Right atrium auricular region (tissue), 2 donors: ENCODE data around the gene HCFC1. TPM values are rescaled to one million over a fixed set of nuclear protein-coding genes. Genes with fewer than 3 reads are reported as not detected.
A peak's percentile ranks its signal among the peaks of the same experiment; 100 is the strongest.

ENCODE experiments used
- DNase-seq: peaks from one replicate; pipeline ENCODE4 v3.0.0-alpha.2; 2019; ENCODE audit warnings: low spot score
- H3K27ac ChIP-seq, 2 donors: fragments of 200-600 bp; sonication (generic); 1 replicate in 1 of 2; 2 replicates in 1 of 2; pipeline ENCODE4 v1.5.1; 2016 to 2019
- H3K27me3 ChIP-seq, 2 donors: fragments of 200-600 bp; sonication (generic); one replicate each; pipeline versions ENCODE4 v1.5.1 to v1.6.0; 2017 to 2019
- H3K36me3 ChIP-seq: fragments of 200-600 bp; sonication (generic); one replicate; pipeline ENCODE4 v1.5.1; 2016
- H3K4me1 ChIP-seq, 2 donors: fragments of 200-600 bp; sonication (generic); one replicate each; pipeline versions ENCODE4 v1.5.1 to v1.6.0; 2017 to 2019
- H3K4me3 ChIP-seq, 2 donors: fragments of 200-600 bp; sonication (generic); 1 replicate in 1 of 2; 2 replicates in 1 of 2; pipeline ENCODE4 v1.5.1; 2017 to 2019; ENCODE audit warnings: mild to moderate bottlenecking in 1 of 2, moderate library complexity in 1 of 2
- H3K9me3 ChIP-seq, 2 donors: fragments of 200-600 bp; sonication (generic); one replicate each; pipeline ENCODE4 v1.5.1; 2019
- CTCF ChIP-seq, 2 donors: fragments of 200-600 bp; sonication (generic); IDR thresholded peaks; one replicate each; pipeline ENCODE4 v1.5.1; 2019; ENCODE audit warnings: antibody characterized with exemption in 2 of 2
- total RNA-seq, 2 donors: library from RNA; depleted of rRNA; stranded (reverse); fragments of >200 nt; gene quantifications; one replicate each; pipeline ENCODE4 v1.1.0, GENCODE V29; 2016

The HCFC1 gene
- total RNA-seq, 2 donors from 2014 or later: 40.8 to 54.7 TPM

GRCh38 chrX:153905481-153906095 is 66.0 kb downstream of the HCFC1 start:
- Histone ChIP-seq H3K9me3 (no peaks in the 10 kb centered on the region), H3K4me1 (peaks cover 0 to 23% of the 10 kb centered on the region in 2 donors), H3K4me3 (peak overlapping the region; percentile 14 to 39), H3K27ac (no peak overlapping the region), H3K27me3 (peaks cover 0 to 3% of the 10 kb centered on the region in 2 donors), H3K36me3 (no peaks in the 10 kb centered on the region)
- TF ChIP-seq CTCF (IDR thresholded peaks at IDR 0.05): no peak
- no peak for DNase-seq

- Histone ChIP-seq H3K4me1 (peaks cover 0 to 23% of the 10 kb centered on the region in 2 donors), H3K9me3 (peaks cover 0 to 3% of the 10 kb centered on the region in 2 donors), H3K4me3 (peak within 1 kb of the TSS; percentile 14 to 39), H3K27ac (peak within 1 kb of the TSS; percentile 16 to 32), H3K36me3 (no peaks in the 10 kb centered on the region), H3K27me3 (peaks cover 0 to 3% of the 10 kb centered on the region in 2 donors)
- no peak for DNase-seq
- TF ChIP-seq CTCF (IDR thresholded peaks at IDR 0.05): no peak
These were observed 67.3 kb downstream of the HCFC1 start, which contains the start of gene AVPR2 for GRCh38 chrX:153903991-153904957. Gene AVPR2 (plus strand): TSS chrX:153904673. CDS start chrX:153905146, 473 bp downstream.

GRCh38 chrX:153903238-153903980 is 68.2 kb downstream of the HCFC1 start:
- no peak overlapping the region for H3K4me3 ChIP-seq
- H3K27ac ChIP-seq: peak overlapping the region; percentile 16 to 32
- no peak for DNase-seq
- H3K27me3 ChIP-seq: no peaks in the 10 kb centered on the region
- peaks cover 0 to 9% of the 10 kb centered on the region in 2 donors for H3K9me3 ChIP-seq
- no peaks in the 10 kb centered on the region for H3K36me3 ChIP-seq
- TF ChIP-seq CTCF (IDR thresholded peaks at IDR 0.05): no peak
- H3K4me1 ChIP-seq: peaks cover 0 to 23% of the 10 kb centered on the region in 2 donors

- H3K27ac ChIP-seq: no peak overlapping the region
- H3K36me3 ChIP-seq: no peaks in the 10 kb centered on the region
- H3K4me1 ChIP-seq: peaks cover 0 to 23% of the 10 kb centered on the region in 2 donors
- H3K4me3 ChIP-seq: no peak overlapping the region
- no peak for TF ChIP-seq CTCF (IDR thresholded peaks at IDR 0.05)
- no peaks in the 10 kb centered on the region for H3K27me3 ChIP-seq
- DNase-seq: no peak
- peaks cover 0 to 9% of the 10 kb centered on the region in 2 donors for H3K9me3 ChIP-seq
These were observed 69.2 kb downstream of the HCFC1 start for GRCh38 chrX:153902385-153902784.

GRCh38 chrX:153901753-153902140 is 69.9 kb downstream of the HCFC1 start:
- Histone ChIP-seq H3K4me3 (no peak overlapping the region), H3K9me3 (peaks cover 0 to 9% of the 10 kb centered on the region in 2 donors), H3K4me1 (peaks cover 0 to 23% of the 10 kb centered on the region in 2 donors), H3K36me3 (no peaks in the 10 kb centered on the region), H3K27me3 (no peaks in the 10 kb centered on the region), H3K27ac (no peak overlapping the region)
- no peak for TF ChIP-seq CTCF (IDR thresholded peaks at IDR 0.05)
- no peak for DNase-seq
